Natural killer cell (primary cell): ENCODE measurements around the gene AGPAT1. TPM values are rescaled to one million over a fixed set of nuclear protein-coding genes. Genes with fewer than 3 reads are reported as not detected.

Experiments used
- ATAC-seq, 3 donors: fragments of 150-1000 bp in 2 of 3; fragments of 200-7000 bp in 1 of 3; cut with Tn5 transposase; 1 replicate in 1 of 3; 2 replicates in 2 of 3; pipeline ENCODE4 v1.10.0; 2021; ENCODE audit warnings: mild to moderate bottlenecking in 2 of 3, moderate library complexity in 2 of 3
- DNase-seq, 2 donors: peaks; one replicate each; pipeline versions ENCODE4 v3.0.0 to v3.0.0-alpha.2; 2013 to 2021; ENCODE audit warnings: mixed read lengths in 1 of 2
- H3K27ac ChIP-seq: one replicate; pipeline ENCODE4 v1.5.1; 2013; ENCODE audit warnings: mild to moderate bottlenecking, low read length
- H3K27me3 ChIP-seq: one replicate; pipeline ENCODE4 v1.6.1; 2013; ENCODE audit warnings: low read length; ENCODE audit not compliant: control insufficient read depth, insufficient read depth
- H3K36me3 ChIP-seq: one replicate; pipeline ENCODE4 v1.6.1; 2013; ENCODE audit warnings: low read length; ENCODE audit not compliant: control insufficient read depth, insufficient read depth
- H3K4me1 ChIP-seq: one replicate; pipeline ENCODE4 v1.6.1; 2013; ENCODE audit warnings: low read length; ENCODE audit not compliant: control insufficient read depth, insufficient read depth
- H3K4me3 ChIP-seq: one replicate; pipeline ENCODE4 v1.5.1; 2013; ENCODE audit warnings: low read length
- H3K9me3 ChIP-seq: one replicate; pipeline ENCODE4 v1.6.1; 2013; ENCODE audit warnings: low read length; ENCODE audit not compliant: control insufficient read depth, insufficient read depth
- H3K27ac Mint-ChIP-seq, 2 donors: one replicate each; pipeline ENCODE4 v1.8.0; 2022; ENCODE audit warnings: mild to moderate bottlenecking in 2 of 2, mixed read lengths in 2 of 2, moderate library complexity in 1 of 2
- H3K27me3 Mint-ChIP-seq, 2 donors: one replicate each; pipeline ENCODE4 v1.8.0; 2022; ENCODE audit warnings: low read depth in 2 of 2, mixed read lengths in 2 of 2
- H3K36me3 Mint-ChIP-seq: one replicate; pipeline ENCODE4 v1.8.0; 2022; ENCODE audit warnings: mixed read lengths
- H3K4me1 Mint-ChIP-seq, 2 donors: one replicate each; pipeline ENCODE4 v1.8.0; 2022; ENCODE audit warnings: mixed read lengths in 2 of 2
- H3K4me3 Mint-ChIP-seq: one replicate; pipeline ENCODE4 v1.8.0; 2022; ENCODE audit warnings: mild to moderate bottlenecking, moderate library complexity, mixed read lengths
- H3K9me3 Mint-ChIP-seq, 2 donors: one replicate each; pipeline ENCODE4 v1.8.0; 2022; ENCODE audit warnings: mixed read lengths in 2 of 2
- CTCF ChIP-seq: fragments of 200-600 bp; IDR thresholded peaks from one replicate; pipeline ENCODE4 v1.8.0; 2022; ENCODE audit warnings: antibody characterized with exemption
- WGBS: methylation state at CpG from one replicate; pipeline ENCODE4 v1.1.7; 2013; ENCODE audit warnings: missing lambda C conversion rate; ENCODE audit not compliant: insufficient coverage; 5-methylcytosine and 5-hydroxymethylcytosine counted together
- intact Hi-C: fragments of 100-400 bp; cut with micrococcal nuclease; formaldehyde crosslinking; loops from one replicate; pipeline ENCODE4 v1.14.2; 2022
- total RNA-seq, 4 donors: library from RNA; stranded (reverse); fragments of 120-200 nt in 1 of 4; gene quantifications; one replicate each; pipeline versions ENCODE4 v1.2.3 to v1.2.4, GENCODE V29; 2013 to 2022

The AGPAT1 gene
- total RNA-seq, 3 donors from 2014 or later (not counting 1 experiment from before 2014, with no cell fraction given) = 29.5 to 31.9 (median 31.2) TPM

DNA sequence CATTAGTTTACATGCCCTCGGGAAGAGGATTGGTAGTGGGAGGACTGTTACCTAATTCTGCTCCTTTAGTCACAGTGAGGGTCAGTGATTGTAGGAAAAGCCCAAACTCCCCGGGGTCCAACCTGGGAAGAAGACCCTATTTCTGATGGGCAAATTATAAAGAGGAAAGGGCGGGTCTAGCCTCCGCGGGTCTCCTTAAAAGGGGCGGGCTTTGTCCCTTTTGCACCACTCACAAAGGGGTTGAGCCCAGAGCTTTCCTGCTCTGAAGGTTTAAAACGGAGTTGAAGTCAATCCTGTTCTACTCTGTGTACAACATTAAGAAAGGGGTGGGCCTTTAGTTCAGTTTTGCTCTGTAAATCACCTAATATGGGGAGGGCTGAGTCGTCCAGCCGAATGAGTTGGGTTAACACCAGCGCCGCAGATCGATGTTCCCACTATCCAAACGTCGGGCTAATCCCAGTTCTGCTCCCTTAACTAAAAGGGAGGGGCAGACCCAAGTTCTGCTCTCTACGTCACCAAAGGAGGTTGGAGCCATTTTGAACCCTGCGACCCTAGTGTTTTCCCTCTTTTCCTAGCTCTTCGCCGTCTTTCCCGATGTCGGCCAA is 1.4 kb upstream of the AGPAT1 start:
- Histone ChIP-seq H3K36me3 (peaks cover 18% of the 10 kb centered on the region), H3K27ac (peak overlapping the region; percentile 97), H3K9me3 (no peaks in the 10 kb centered on the region), H3K27me3 (no peaks in the 10 kb centered on the region), H3K4me1 (peaks cover 39% of the 10 kb centered on the region), H3K4me3 (peak overlapping the region; percentile 75)
- Mint-ChIP-seq H3K4me3 (peak overlapping the region; percentile 97), H3K36me3 (no peaks in the 10 kb centered on the region), H3K4me1 (peaks cover 68 to 83% of the 10 kb centered on the region in 2 donors), H3K9me3 (no peaks in the 10 kb centered on the region), H3K27ac (peak overlapping the region; percentile 97), H3K27me3 (no peaks in the 10 kb centered on the region)
- no peak for TF ChIP-seq CTCF
- intact Hi-C loops = loop anchor here (1.0 to 10.0 kb wide), 3 partner anchors 47 to 795 kb away; partner anchors contain the start of genes C6orf47, CSNK2B, FKBPL and GPANK1
- ATAC-seq (peak in 1 of 3 donors; percentile 2), DNase-seq (no peak)
- under 1% methylated on average over 20 of the region's 20 CpGs for WGBS

- H3K4me3 Mint-ChIP-seq = peak overlapping the region; percentile 97
- Histone ChIP-seq H3K9me3 (no peaks in the 10 kb centered on the region), H3K4me3 (peak overlapping the region; percentile 75), H3K27me3 (no peaks in the 10 kb centered on the region), H3K4me1 (peaks cover 38% of the 10 kb centered on the region), H3K27ac (peak overlapping the region; percentile 97), H3K36me3 (peaks cover 13% of the 10 kb centered on the region)
- WGBS = 44% methylated on average over 5 of the region's 5 CpGs
- intact Hi-C loops = loop anchor here (1.0 to 10.0 kb wide), 4 partner anchors 28 to 796 kb away; partner anchors contain the start of genes C6orf47, CSNK2B, FKBPL and GPANK1
- H3K27me3 Mint-ChIP-seq = no peaks in the 10 kb centered on the region
- DNase-seq = peak in 1 of 2 donors; percentile 28
- no peaks in the 10 kb centered on the region for H3K9me3 Mint-ChIP-seq
- TF ChIP-seq CTCF = no peak
- peaks cover 68 to 83% of the 10 kb centered on the region in 2 donors for H3K4me1 Mint-ChIP-seq
- no peak for ATAC-seq
- no peaks in the 10 kb centered on the region for H3K36me3 Mint-ChIP-seq
- H3K27ac Mint-ChIP-seq = peak overlapping the region; percentile 97
Measured at GRCh38 chr6:32176476-32177182, 745 bp upstream of the AGPAT1 start.

- peak overlapping the region; percentile 97 for H3K27ac Mint-ChIP-seq
- peak overlapping the region; percentile 75 for H3K4me3 ChIP-seq
- H3K36me3 ChIP-seq = peaks cover 12% of the 10 kb centered on the region
- intact Hi-C loops = loop anchor here (5.0 to 10.0 kb wide), 2 partner anchors 511 to 797 kb away; partner anchors contain the start of genes C6orf47, CSNK2B, GPANK1 and LY6G5B
- no peaks in the 10 kb centered on the region for H3K9me3 ChIP-seq
- peak overlapping the region; percentile 97 for H3K27ac ChIP-seq
- no peaks in the 10 kb centered on the region for H3K36me3 Mint-ChIP-seq
- H3K27me3 ChIP-seq = no peaks in the 10 kb centered on the region
- no peaks in the 10 kb centered on the region for H3K27me3 Mint-ChIP-seq
- H3K4me1 ChIP-seq = peaks cover 38% of the 10 kb centered on the region
- peaks cover 60 to 79% of the 10 kb centered on the region in 2 donors for H3K4me1 Mint-ChIP-seq
- no peak for ATAC-seq
- WGBS = 28% methylated on average over 2 of the region's 2 CpGs
- DNase-seq = no peak
- H3K4me3 Mint-ChIP-seq = peak overlapping the region; percentile 97
- TF ChIP-seq CTCF = no peak
- no peaks in the 10 kb centered on the region for H3K9me3 Mint-ChIP-seq
Measured at GRCh38 chr6:32175322-32175710, 568 bp downstream of the AGPAT1 start.
